C4-2B (cell line): ENCODE data around the gene TMEM88.

Experiments
- ZFX ChIP-seq: fragments of 450-650 bp; IDR thresholded peaks from 2 replicates; pipeline ENCODE4 v1.6.1; 2017
- TF ChIP-seq, protein P1 (sequence below): fragments of 450-650 bp; conservative IDR thresholded peaks from 2 replicates; pipeline ENCODE4 v1.5.1; 2017; ENCODE audit warnings: mild to moderate bottlenecking

DNA sequence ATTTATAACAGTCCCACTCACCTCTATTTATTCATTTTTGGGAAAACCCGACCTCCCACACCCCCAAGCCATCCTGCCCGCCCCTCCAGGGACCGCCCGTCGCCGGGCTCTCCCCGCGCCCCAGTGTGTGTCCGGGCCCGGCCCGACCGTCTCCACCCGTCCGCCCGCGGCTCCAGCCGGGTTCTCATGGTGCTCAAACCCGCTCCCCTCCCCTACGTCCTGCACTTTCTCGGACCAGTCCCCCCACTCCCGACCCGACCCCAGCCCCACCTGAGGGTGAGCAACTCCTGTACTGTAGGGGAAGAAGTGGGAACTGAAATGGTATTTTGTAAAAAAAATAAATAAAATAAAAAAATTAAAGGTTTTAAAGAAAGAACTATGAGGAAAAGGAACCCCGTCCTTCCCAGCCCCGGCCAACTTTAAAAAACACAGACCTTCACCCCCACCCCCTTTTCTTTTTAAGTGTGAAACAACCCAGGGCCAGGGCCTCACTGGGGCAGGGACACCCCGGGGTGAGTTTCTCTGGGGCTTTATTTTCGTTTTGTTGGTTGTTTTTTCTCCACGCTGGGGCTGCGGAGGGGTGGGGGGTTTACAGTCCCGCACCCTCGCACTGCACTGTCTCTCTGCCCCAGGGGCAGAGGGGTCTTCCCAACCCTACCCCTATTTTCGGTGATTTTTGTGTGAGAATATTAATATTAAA is 638 bp upstream of the TMEM88 start:
- TF ChIP-seq, protein P1, sequence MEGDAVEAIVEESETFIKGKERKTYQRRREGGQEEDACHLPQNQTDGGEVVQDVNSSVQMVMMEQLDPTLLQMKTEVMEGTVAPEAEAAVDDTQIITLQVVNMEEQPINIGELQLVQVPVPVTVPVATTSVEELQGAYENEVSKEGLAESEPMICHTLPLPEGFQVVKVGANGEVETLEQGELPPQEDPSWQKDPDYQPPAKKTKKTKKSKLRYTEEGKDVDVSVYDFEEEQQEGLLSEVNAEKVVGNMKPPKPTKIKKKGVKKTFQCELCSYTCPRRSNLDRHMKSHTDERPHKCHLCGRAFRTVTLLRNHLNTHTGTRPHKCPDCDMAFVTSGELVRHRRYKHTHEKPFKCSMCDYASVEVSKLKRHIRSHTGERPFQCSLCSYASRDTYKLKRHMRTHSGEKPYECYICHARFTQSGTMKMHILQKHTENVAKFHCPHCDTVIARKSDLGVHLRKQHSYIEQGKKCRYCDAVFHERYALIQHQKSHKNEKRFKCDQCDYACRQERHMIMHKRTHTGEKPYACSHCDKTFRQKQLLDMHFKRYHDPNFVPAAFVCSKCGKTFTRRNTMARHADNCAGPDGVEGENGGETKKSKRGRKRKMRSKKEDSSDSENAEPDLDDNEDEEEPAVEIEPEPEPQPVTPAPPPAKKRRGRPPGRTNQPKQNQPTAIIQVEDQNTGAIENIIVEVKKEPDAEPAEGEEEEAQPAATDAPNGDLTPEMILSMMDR: no peak
- TF ChIP-seq ZFX: no peak
